H9 (cell line): ENCODE data around the gene CCDC192. TPM values are rescaled to one million over a fixed set of nuclear protein-coding genes. Genes with fewer than 3 reads are reported as not detected.

ENCODE experiments used
- DNase-seq: peaks from one replicate; pipeline ENCODE4 v3.0.0-alpha.2; 2017
- H2AFZ ChIP-seq: one replicate; pipeline ENCODE4 v1.6.1; 2013; ENCODE audit warnings: mild to moderate bottlenecking, low read length, control low read depth, moderate library complexity
- H2AK5ac ChIP-seq: 2 replicates; pipeline ENCODE4 v1.6.1; 2013; ENCODE audit warnings: low read length, control low read depth, mixed read lengths; ENCODE audit not compliant: insufficient read length
- H2BK120ac ChIP-seq: one replicate; pipeline ENCODE4 v1.6.1; 2013; ENCODE audit warnings: low read depth, mild to moderate bottlenecking, low read length, control low read depth, inconsistent platforms; ENCODE audit not compliant: poor library complexity, severe bottlenecking
- H2BK12ac ChIP-seq: 2 replicates; pipeline ENCODE4 v1.6.1; 2013; ENCODE audit warnings: low read length, control low read depth, mixed read lengths, low read depth; ENCODE audit not compliant: insufficient read length
- H2BK15ac ChIP-seq: 2 replicates; pipeline ENCODE4 v1.6.1; 2013; ENCODE audit warnings: low read depth, low read length, control low read depth
- H2BK20ac ChIP-seq: one replicate; pipeline ENCODE4 v1.6.1; 2013; ENCODE audit warnings: low read depth, mild to moderate bottlenecking, low read length, control low read depth, inconsistent platforms; ENCODE audit not compliant: poor library complexity, severe bottlenecking
- H2BK5ac ChIP-seq: 2 replicates; pipeline ENCODE4 v1.6.1; 2013; ENCODE audit warnings: low read length, control low read depth, mixed read lengths; ENCODE audit not compliant: insufficient read length
- H3K14ac ChIP-seq: 2 replicates; pipeline ENCODE4 v1.6.1; 2013; ENCODE audit warnings: low read length, control low read depth; ENCODE audit not compliant: insufficient read depth
- H3K18ac ChIP-seq: 2 replicates; pipeline ENCODE4 v1.6.1; 2013; ENCODE audit warnings: low read depth, mild to moderate bottlenecking, mixed read lengths, low read length, control low read depth; ENCODE audit not compliant: insufficient read length
- H3K23ac ChIP-seq: 2 replicates; pipeline ENCODE4 v1.6.1; 2013; ENCODE audit warnings: low read length, control low read depth, mixed read lengths, low read depth; ENCODE audit not compliant: insufficient read length
- H3K23me2 ChIP-seq: 2 replicates; pipeline ENCODE4 v1.6.1; 2013; ENCODE audit warnings: low read depth, mild to moderate bottlenecking, mixed read lengths, low read length, control low read depth; ENCODE audit not compliant: insufficient read length, poor library complexity, severe bottlenecking
- H3K27ac ChIP-seq: 2 replicates; pipeline ENCODE4 v1.5.1; 2013; ENCODE audit warnings: low read length, control low read depth, mixed read lengths, low read depth; ENCODE audit not compliant: insufficient read length
- H3K27me3 ChIP-seq: 2 replicates; pipeline ENCODE4 v1.6.1; 2013; ENCODE audit warnings: low read length, control low read depth, inconsistent platforms; ENCODE audit not compliant: insufficient read depth
- H3K4ac ChIP-seq: 2 replicates; pipeline ENCODE4 v1.6.1; 2013; ENCODE audit warnings: low read depth, mild to moderate bottlenecking, control low read depth, inconsistent platforms, low read length, moderate library complexity
- H3K4me1 ChIP-seq: 2 replicates; pipeline ENCODE4 v1.6.1; 2013; ENCODE audit warnings: low read length, control low read depth, inconsistent platforms; ENCODE audit not compliant: insufficient read depth
- H3K4me2 ChIP-seq: 2 replicates; pipeline ENCODE4 v1.6.1; 2013; ENCODE audit warnings: low read length, control low read depth, mixed read lengths; ENCODE audit not compliant: insufficient read length, insufficient read depth
- H3K56ac ChIP-seq: 2 replicates; pipeline ENCODE4 v1.6.1; 2013; ENCODE audit warnings: low read depth, mild to moderate bottlenecking, mixed read lengths, low read length, control low read depth; ENCODE audit not compliant: insufficient read length
- H3K79me1 ChIP-seq: 2 replicates; pipeline ENCODE4 v1.6.1; 2013; ENCODE audit warnings: low read depth, mild to moderate bottlenecking, moderate library complexity, low read length, control low read depth, inconsistent platforms; ENCODE audit not compliant: insufficient read depth, poor library complexity, severe bottlenecking
- H3K79me2 ChIP-seq: 2 replicates; pipeline ENCODE4 v1.6.1; 2013; ENCODE audit warnings: low read length, control low read depth, inconsistent platforms; ENCODE audit not compliant: insufficient read depth
- H3K9ac ChIP-seq: 2 replicates; pipeline ENCODE4 v1.6.1; 2013; ENCODE audit warnings: low read length, control low read depth, mixed read lengths; ENCODE audit not compliant: insufficient read length; ENCODE audit errors: extremely low read depth
- H3K9me3 ChIP-seq: one replicate; pipeline ENCODE4 v1.6.1; 2013; ENCODE audit warnings: low read depth, low read length, inconsistent platforms; ENCODE audit not compliant: control insufficient read depth
- H3T11ph ChIP-seq: one replicate; pipeline ENCODE4 v1.6.1; 2013; ENCODE audit warnings: mild to moderate bottlenecking, low read length, control low read depth, inconsistent platforms
- H4K20me1 ChIP-seq: one replicate; pipeline ENCODE4 v1.6.1; 2013; ENCODE audit not compliant: control insufficient read depth, insufficient read length, insufficient read depth
- H4K5ac ChIP-seq: 2 replicates; pipeline ENCODE4 v1.6.1; 2013; ENCODE audit warnings: low read depth, mild to moderate bottlenecking, mixed read lengths, low read length, control low read depth; ENCODE audit not compliant: insufficient read length
- H4K8ac ChIP-seq: replicated peaks from 2 replicates; pipeline ENCODE4 v1.6.1; 2013; ENCODE audit warnings: low read length, control low read depth, mixed read lengths, low read depth; ENCODE audit not compliant: insufficient read length
- H4K91ac ChIP-seq: 2 replicates; pipeline ENCODE4 v1.6.1; 2013; ENCODE audit warnings: low read depth, mild to moderate bottlenecking, moderate library complexity, mixed read lengths, low read length, control low read depth; ENCODE audit not compliant: insufficient read length
- H3K27ac Mint-ChIP-seq, 3 experiments: 2 replicates in 2 of 3; 3 replicates in 1 of 3; pipeline ENCODE4 v1.8.0; 2020 to 2021; ENCODE audit warnings: mixed read lengths in 3 of 3, mild to moderate bottlenecking in 1 of 3, moderate library complexity in 1 of 3
- H3K27me3 Mint-ChIP-seq: 2 replicates; pipeline ENCODE4 v1.8.0; 2021; ENCODE audit warnings: low read depth, mild to moderate bottlenecking, moderate library complexity, mixed read lengths
- H3K36me3 Mint-ChIP-seq, 3 experiments: 2 replicates in 2 of 3; 3 replicates in 1 of 3; pipeline ENCODE4 v1.8.0; 2020 to 2021; ENCODE audit warnings: low read depth in 3 of 3, mixed read lengths in 3 of 3; ENCODE audit not compliant: insufficient read depth in 1 of 3
- H3K4me1 Mint-ChIP-seq, 2 experiments: 2 replicates each; pipeline ENCODE4 v1.8.0; 2020; ENCODE audit warnings: mixed read lengths in 2 of 2
- H3K4me3 Mint-ChIP-seq, 2 experiments: 2 replicates in 1 of 2; 3 replicates in 1 of 2; pipeline ENCODE4 v1.8.0; 2020 to 2021; ENCODE audit warnings: mild to moderate bottlenecking in 2 of 2, mixed read lengths in 2 of 2, moderate library complexity in 1 of 2
- H3K9me3 Mint-ChIP-seq, 2 experiments: 2 replicates in 1 of 2; 3 replicates in 1 of 2; pipeline ENCODE4 v1.8.0; 2020; ENCODE audit warnings: mild to moderate bottlenecking in 2 of 2, mixed read lengths in 2 of 2, moderate library complexity in 1 of 2
- WGBS: extraction: QIAGEN DNeasy Blood & Tissue Kit; methylation state at CpG from one replicate; pipeline ENCODE4 v1.1.7; 2013; ENCODE audit warnings: missing lambda C conversion rate, low lambda C conversion rate, mixed read lengths; ENCODE audit not compliant: insufficient read length; ENCODE audit errors: extremely low coverage; 5-methylcytosine and 5-hydroxymethylcytosine counted together
- total RNA-seq: library from RNA; stranded (reverse); gene quantifications from 2 replicates; pipeline ENCODE4 v1.2.1, GENCODE V29; 2021
- TF ChIP-seq, protein P1 (sequence below): fragments of 200-600 bp; sonication (generic); conservative IDR thresholded peaks from 3 replicates; pipeline ENCODE4 v1.8.0; 2021; ENCODE audit warnings: antibody characterized with exemption, mild to moderate bottlenecking

CCDC192 gene
- total RNA-seq, 1 experiment from 2014 or later, result not detected

GRCh38 chr5:127963233-127963632, 260.0 kb downstream of the CCDC192 start:
- Histone ChIP-seq H3T11ph (no peak overlapping the region), H4K20me1 (no peaks in the 10 kb centered on the region), H2BK5ac (no peak overlapping the region), H3K27me3 (no peaks in the 10 kb centered on the region), H3K14ac (no peak overlapping the region), H3K4me2 (no peak overlapping the region), H3K9ac (no peak overlapping the region), H4K5ac (no peak overlapping the region), H2AK5ac (no peak overlapping the region), H3K56ac (no peak overlapping the region), H2BK15ac (no peak overlapping the region), H3K79me1 (no peaks in the 10 kb centered on the region), H2BK120ac (no peak overlapping the region), H3K23me2 (no peaks in the 10 kb centered on the region), H3K27ac (no peak overlapping the region), H3K4ac (no peak overlapping the region), H3K18ac (no peak overlapping the region), H4K8ac (no peak overlapping the region), H2AFZ (no peak overlapping the region), H3K23ac (no peak overlapping the region), H3K4me1 (no peaks in the 10 kb centered on the region), H3K79me2 (no peaks in the 10 kb centered on the region), H3K9me3 (no peaks in the 10 kb centered on the region), H2BK12ac (no peak overlapping the region), H2BK20ac (no peak overlapping the region), H4K91ac (no peak overlapping the region)
- TF ChIP-seq, protein P1, sequence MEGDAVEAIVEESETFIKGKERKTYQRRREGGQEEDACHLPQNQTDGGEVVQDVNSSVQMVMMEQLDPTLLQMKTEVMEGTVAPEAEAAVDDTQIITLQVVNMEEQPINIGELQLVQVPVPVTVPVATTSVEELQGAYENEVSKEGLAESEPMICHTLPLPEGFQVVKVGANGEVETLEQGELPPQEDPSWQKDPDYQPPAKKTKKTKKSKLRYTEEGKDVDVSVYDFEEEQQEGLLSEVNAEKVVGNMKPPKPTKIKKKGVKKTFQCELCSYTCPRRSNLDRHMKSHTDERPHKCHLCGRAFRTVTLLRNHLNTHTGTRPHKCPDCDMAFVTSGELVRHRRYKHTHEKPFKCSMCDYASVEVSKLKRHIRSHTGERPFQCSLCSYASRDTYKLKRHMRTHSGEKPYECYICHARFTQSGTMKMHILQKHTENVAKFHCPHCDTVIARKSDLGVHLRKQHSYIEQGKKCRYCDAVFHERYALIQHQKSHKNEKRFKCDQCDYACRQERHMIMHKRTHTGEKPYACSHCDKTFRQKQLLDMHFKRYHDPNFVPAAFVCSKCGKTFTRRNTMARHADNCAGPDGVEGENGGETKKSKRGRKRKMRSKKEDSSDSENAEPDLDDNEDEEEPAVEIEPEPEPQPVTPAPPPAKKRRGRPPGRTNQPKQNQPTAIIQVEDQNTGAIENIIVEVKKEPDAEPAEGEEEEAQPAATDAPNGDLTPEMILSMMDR, result no peak
- DNase-seq, result no peak
- no CpG with 5 or more reads among the region's 1 CpG for WGBS
- Mint-ChIP-seq H3K9me3 (no peaks in the 10 kb centered on the region), H3K4me1 (peaks cover 5 to 6% of the 10 kb centered on the region in 2 experiments), H3K4me3 (no peak overlapping the region), H3K36me3 (no peaks in the 10 kb centered on the region), H3K27ac (no peak overlapping the region), H3K27me3 (no peaks in the 10 kb centered on the region)
